ENCODE measurements around the gene CDK5RAP3. TPM values are rescaled to one million over a fixed set of nuclear protein-coding genes. Genes with fewer than 3 reads are reported as not detected.

The CDK5RAP3 gene
- total RNA-seq, 1 experiment from 2014 or later, result 255 TPM

DNA sequence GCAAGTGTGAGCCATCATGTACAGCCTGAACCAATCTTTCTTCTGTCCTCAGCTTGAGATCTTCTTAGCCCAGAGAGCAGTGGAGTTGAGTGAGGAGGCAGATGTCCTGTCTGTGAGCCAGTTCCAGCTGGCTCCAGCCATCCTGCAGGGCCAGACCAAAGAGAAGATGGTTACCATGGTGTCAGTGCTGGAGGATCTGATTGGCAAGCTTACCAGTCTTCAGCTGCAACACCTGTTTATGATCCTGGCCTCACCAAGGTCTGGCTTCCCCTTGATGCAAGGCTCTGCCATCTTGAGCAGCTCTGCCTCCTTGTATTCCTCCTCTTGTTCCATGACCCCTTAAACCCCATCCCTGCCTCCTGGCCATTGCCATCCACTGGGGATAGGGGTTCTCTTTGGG lies 9.6 kb downstream of the CDK5RAP3 start:
- H4K20me1 ChIP-seq (ENCODE audit: insufficient read depth), result no peaks in the 10 kb centered on the region
- DNase-seq (ENCODE audit: low read depth, low spot score), result no peak
- H3K9me2 ChIP-seq (ENCODE audit: insufficient read depth), result no peaks in the 10 kb centered on the region
- H3K9ac ChIP-seq (ENCODE audit: low read length), result no peak overlapping the region
- H3K79me2 ChIP-seq (ENCODE audit: insufficient read depth, low read length), result no peaks in the 10 kb centered on the region
- H3K36me3 ChIP-seq (ENCODE audit: control insufficient read depth in 1 of 2, insufficient read depth in 2 of 2, low read length in 2 of 2), result peaks cover 55% of the 10 kb centered on the region in 2 experiments
- no TSS peak for BruUV-seq (replicated peaks)
- ChIA-PET RAD21 (ENCODE audit: low non-redundant PET in 1 of 2, low total read pairs in 2 of 2, uncharacterized antibody in 2 of 2, unreplicated experiment in 2 of 2) (no interaction called here), CTCF (interaction anchor here (1.7 to 5.5 kb wide), 2 partner anchors 10 to 38 kb away, joined by 4 to 46 read pairs; partner anchors contain the start of gene CDK5RAP3), POLR2A (no interaction called here)
- H2AFZ ChIP-seq (ENCODE audit: low read depth, low read length, poor library complexity, severe bottlenecking), result no peak overlapping the region
- no peaks in the 10 kb centered on the region for H3K27me3 ChIP-seq (ENCODE audit: insufficient read depth, low read length)
- TF ChIP-seq SP1 (IDR thresholded peaks at IDR 0.05; ENCODE audit: low read depth) (no peak), TCF7L2 (IDR thresholded peaks at IDR 0.05; ENCODE audit: borderline replicate concordance, extremely low read depth, insufficient read depth, insufficient read length) (no peak), SRF (IDR thresholded peaks at IDR 0.05; ENCODE audit: low read depth) (no peak), RAD21 (IDR thresholded peaks at IDR 0.05; ENCODE audit: low read depth) (no peak), ZNF274 (IDR thresholded peaks at IDR 0.05; ENCODE audit: low read depth, low read length) (no peak), EZH2 (IDR thresholded peaks at IDR 0.05) (no peak), JUND (IDR thresholded peaks at IDR 0.05) (no peak), EZH2phosphoT487 (IDR thresholded peaks at IDR 0.05; ENCODE audit: borderline replicate concordance) (no peak), CBX3 (IDR thresholded peaks at IDR 0.05; ENCODE audit: low read depth) (no peak), SIN3A (IDR thresholded peaks at IDR 0.05; ENCODE audit: low read depth) (no peak), FOSL1 (IDR thresholded peaks at IDR 0.05; ENCODE audit: low read depth) (no peak), EGR1 (IDR thresholded peaks at IDR 0.05; ENCODE audit: low read depth) (no peak)
- TF ChIP-seq, protein P1, sequence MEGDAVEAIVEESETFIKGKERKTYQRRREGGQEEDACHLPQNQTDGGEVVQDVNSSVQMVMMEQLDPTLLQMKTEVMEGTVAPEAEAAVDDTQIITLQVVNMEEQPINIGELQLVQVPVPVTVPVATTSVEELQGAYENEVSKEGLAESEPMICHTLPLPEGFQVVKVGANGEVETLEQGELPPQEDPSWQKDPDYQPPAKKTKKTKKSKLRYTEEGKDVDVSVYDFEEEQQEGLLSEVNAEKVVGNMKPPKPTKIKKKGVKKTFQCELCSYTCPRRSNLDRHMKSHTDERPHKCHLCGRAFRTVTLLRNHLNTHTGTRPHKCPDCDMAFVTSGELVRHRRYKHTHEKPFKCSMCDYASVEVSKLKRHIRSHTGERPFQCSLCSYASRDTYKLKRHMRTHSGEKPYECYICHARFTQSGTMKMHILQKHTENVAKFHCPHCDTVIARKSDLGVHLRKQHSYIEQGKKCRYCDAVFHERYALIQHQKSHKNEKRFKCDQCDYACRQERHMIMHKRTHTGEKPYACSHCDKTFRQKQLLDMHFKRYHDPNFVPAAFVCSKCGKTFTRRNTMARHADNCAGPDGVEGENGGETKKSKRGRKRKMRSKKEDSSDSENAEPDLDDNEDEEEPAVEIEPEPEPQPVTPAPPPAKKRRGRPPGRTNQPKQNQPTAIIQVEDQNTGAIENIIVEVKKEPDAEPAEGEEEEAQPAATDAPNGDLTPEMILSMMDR (IDR thresholded peaks at IDR 0.05 in 2 of 3, conservative IDR thresholded peaks at IDR 0.05 in 1 of 3; ENCODE audit: borderline replicate concordance in 1 of 3, insufficient read depth in 1 of 3, low read depth in 2 of 3, low read length in 2 of 3), result no peak
- TF ChIP-seq, protein P2, sequence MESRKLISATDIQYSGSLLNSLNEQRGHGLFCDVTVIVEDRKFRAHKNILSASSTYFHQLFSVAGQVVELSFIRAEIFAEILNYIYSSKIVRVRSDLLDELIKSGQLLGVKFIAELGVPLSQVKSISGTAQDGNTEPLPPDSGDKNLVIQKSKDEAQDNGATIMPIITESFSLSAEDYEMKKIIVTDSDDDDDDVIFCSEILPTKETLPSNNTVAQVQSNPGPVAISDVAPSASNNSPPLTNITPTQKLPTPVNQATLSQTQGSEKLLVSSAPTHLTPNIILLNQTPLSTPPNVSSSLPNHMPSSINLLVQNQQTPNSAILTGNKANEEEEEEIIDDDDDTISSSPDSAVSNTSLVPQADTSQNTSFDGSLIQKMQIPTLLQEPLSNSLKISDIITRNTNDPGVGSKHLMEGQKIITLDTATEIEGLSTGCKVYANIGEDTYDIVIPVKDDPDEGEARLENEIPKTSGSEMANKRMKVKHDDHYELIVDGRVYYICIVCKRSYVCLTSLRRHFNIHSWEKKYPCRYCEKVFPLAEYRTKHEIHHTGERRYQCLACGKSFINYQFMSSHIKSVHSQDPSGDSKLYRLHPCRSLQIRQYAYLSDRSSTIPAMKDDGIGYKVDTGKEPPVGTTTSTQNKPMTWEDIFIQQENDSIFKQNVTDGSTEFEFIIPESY (IDR thresholded peaks at IDR 0.05; ENCODE audit: extremely low read depth, insufficient replicate concordance, low read length), result no peak
- H3K27ac ChIP-seq (ENCODE audit: low read depth, low read length), result no peak overlapping the region
- H3K4me3 ChIP-seq (replicated peaks in 1 of 2; ENCODE audit: low read depth in 1 of 2, low read length in 2 of 2), result no peak overlapping the region
- intact Hi-C loops (cut with micrococcal nuclease), result no loop called here
- ATAC-seq, result no peak
- no peak overlapping the region for H3K4me2 ChIP-seq (ENCODE audit: low read length)
- no peaks in the 10 kb centered on the region for H3K4me1 ChIP-seq (ENCODE audit: control insufficient read depth in 1 of 2, insufficient read depth in 2 of 2, low read length in 2 of 2)
- no peaks in the 10 kb centered on the region for H3K9me3 ChIP-seq (ENCODE audit: control insufficient read depth in 1 of 2, insufficient read depth in 1 of 2, low read depth in 1 of 2, low read length in 2 of 2)

Data from HCT116 (cell line).